HepG2 (cell line): Measurements from ENCODE around the gene SPINK4. TPM values are rescaled to one million over a fixed set of nuclear protein-coding genes. Genes with fewer than 3 reads are reported as not detected.

Experiments used
- ARHGAP35 ChIP-seq: sonication (generic); formaldehyde crosslinking; IDR thresholded peaks from 2 replicates; pipeline ENCODE4 v1.9.0; 2022; ENCODE audit warnings: mild to moderate bottlenecking, inconsistent platforms, moderate library complexity, missing genetic modification reagents, borderline replicate concordance
- ARNT2 ChIP-seq: sonication (generic); formaldehyde crosslinking; IDR thresholded peaks from 2 replicates; pipeline ENCODE4 v1.8.0; 2022; ENCODE audit warnings: mild to moderate bottlenecking, low read depth, missing genetic modification reagents, moderate library complexity
- ARNTL ChIP-seq: sonication (generic); formaldehyde crosslinking; IDR thresholded peaks from 2 replicates; pipeline ENCODE4 v1.4.0; 2020; ENCODE audit warnings: mild to moderate bottlenecking, missing genetic modification reagents
- ESRRA ChIP-seq: sonication (generic); formaldehyde crosslinking; IDR thresholded peaks from 2 replicates; pipeline ENCODE4 v1.5.1; 2020; ENCODE audit warnings: mild to moderate bottlenecking, low read depth, missing genetic modification reagents
- HDAC2 ChIP-seq: sonication (generic); formaldehyde crosslinking; IDR thresholded peaks from 2 replicates; pipeline ENCODE4 v1.4.0; 2020; ENCODE audit warnings: missing genetic modification reagents
- JDP2 ChIP-seq: sonication (generic); formaldehyde crosslinking; IDR thresholded peaks from 2 replicates; pipeline ENCODE4 v1.8.1; 2022; ENCODE audit warnings: missing genetic modification reagents, borderline replicate concordance
- MLLT10 ChIP-seq: sonication (generic); formaldehyde crosslinking; IDR thresholded peaks from 2 replicates; pipeline ENCODE4 v1.4.0; 2020; ENCODE audit warnings: missing genetic modification reagents
- ZC3H13 ChIP-seq: sonication (generic); formaldehyde crosslinking; IDR thresholded peaks from 2 replicates; pipeline ENCODE4 v1.8.1; 2023; ENCODE audit warnings: mild to moderate bottlenecking, missing genetic modification reagents, moderate library complexity
- ZIK1 ChIP-seq: sonication (generic); formaldehyde crosslinking; IDR thresholded peaks from 2 replicates; pipeline ENCODE4 v1.5.0; 2020; ENCODE audit warnings: mild to moderate bottlenecking, low read depth, missing genetic modification reagents, borderline replicate concordance
- ZMYM2 ChIP-seq: sonication (generic); formaldehyde crosslinking; IDR thresholded peaks from 2 replicates; pipeline ENCODE4 v1.8.0; 2022; ENCODE audit warnings: mild to moderate bottlenecking, missing genetic modification reagents
- ZNF10 ChIP-seq: sonication (generic); formaldehyde crosslinking; IDR thresholded peaks from 2 replicates; pipeline ENCODE4 v1.4.0; 2020; ENCODE audit warnings: mild to moderate bottlenecking, low read depth, missing genetic modification reagents, borderline replicate concordance
- ZNF775 ChIP-seq: sonication (generic); formaldehyde crosslinking; IDR thresholded peaks from 2 replicates; pipeline ENCODE4 v1.4.0; 2020; ENCODE audit warnings: missing genetic modification reagents, mild to moderate bottlenecking, moderate library complexity, borderline replicate concordance
- polyA plus RNA-seq, 8 experiments: library from polyadenylated mRNA; depleted of rRNA in 3 of 8; stranded (reverse) in 7 of 8; unstranded in 1 of 8; fragments of >200 nt; fragmentation: Illumina TruSeq in 4 of 8; extraction: Trizol in 4 of 8; gene quantifications; 2 replicates each; pipeline versions ENCODE4 v1.2.1 to v1.2.3, GENCODE V29; 2011 to 2016; ENCODE audit warnings: low read depth in 4 of 8, missing spikeins in 1 of 8, mixed read lengths in 1 of 8; ENCODE audit not compliant: insufficient read depth in 1 of 8
- total RNA-seq, 5 experiments: library from RNA; depleted of rRNA; stranded (reverse); fragments of >200 nt; fragmentation: Illumina TruSeq; extraction: Trizol; gene quantifications; 2 replicates each; pipeline ENCODE4 v1.2.3, GENCODE V29; 2016; ENCODE audit warnings: low read depth in 1 of 5
- TF ChIP-seq, protein P1 (sequence below): sonication (generic); formaldehyde crosslinking; IDR thresholded peaks from 2 replicates; pipeline ENCODE4 v1.5.1; 2020; ENCODE audit warnings: missing genetic modification reagents, mild to moderate bottlenecking, borderline replicate concordance
- TF ChIP-seq, protein P2 (sequence below): sonication (generic); formaldehyde crosslinking; IDR thresholded peaks from 2 replicates; pipeline ENCODE4 v1.4.0; 2020; ENCODE audit warnings: mild to moderate bottlenecking, missing genetic modification reagents
- TF ChIP-seq, protein P3 (sequence below): sonication (generic); formaldehyde crosslinking; IDR thresholded peaks from 2 replicates; pipeline ENCODE4 v1.5.1; 2020; ENCODE audit warnings: mild to moderate bottlenecking, missing genetic modification reagents, borderline replicate concordance
- TF ChIP-seq, protein P4 (sequence below): sonication (generic); formaldehyde crosslinking; IDR thresholded peaks from 2 replicates; pipeline ENCODE4 v1.5.1; 2020; ENCODE audit warnings: mild to moderate bottlenecking, missing genetic modification reagents, moderate library complexity
- TF ChIP-seq, protein P5 (sequence below): sonication (generic); formaldehyde crosslinking; IDR thresholded peaks from 2 replicates; pipeline ENCODE4 v1.5.1; 2020; ENCODE audit warnings: missing genetic modification reagents, mild to moderate bottlenecking, borderline replicate concordance

The SPINK4 gene
- total and polyA plus RNA-seq, 2 of the 13 experiments (the other 11 are each of a cell fraction or from before 2014, with no cell fraction given) = 0.53 to 3.4 TPM

DNA sequence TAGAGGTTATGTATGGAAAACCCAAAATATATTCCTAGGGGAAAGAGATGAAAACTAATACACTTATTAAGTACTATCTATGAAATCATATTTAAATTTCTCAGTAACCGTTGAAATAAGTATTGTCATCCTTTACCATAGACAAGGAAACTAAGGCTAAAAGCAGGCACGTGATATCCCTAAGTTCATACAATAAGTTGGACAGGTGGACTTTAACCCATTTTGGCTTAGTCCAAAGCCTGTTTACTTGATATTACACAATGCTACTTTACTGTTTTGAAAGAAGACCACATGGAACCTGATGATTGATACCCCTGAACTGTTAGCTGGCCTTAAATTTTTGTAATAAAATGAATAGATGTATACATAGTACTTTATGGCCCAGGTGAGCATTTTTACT lies 53.8 kb downstream of the SPINK4 start (continued):
- TF ChIP-seq, protein P1, sequence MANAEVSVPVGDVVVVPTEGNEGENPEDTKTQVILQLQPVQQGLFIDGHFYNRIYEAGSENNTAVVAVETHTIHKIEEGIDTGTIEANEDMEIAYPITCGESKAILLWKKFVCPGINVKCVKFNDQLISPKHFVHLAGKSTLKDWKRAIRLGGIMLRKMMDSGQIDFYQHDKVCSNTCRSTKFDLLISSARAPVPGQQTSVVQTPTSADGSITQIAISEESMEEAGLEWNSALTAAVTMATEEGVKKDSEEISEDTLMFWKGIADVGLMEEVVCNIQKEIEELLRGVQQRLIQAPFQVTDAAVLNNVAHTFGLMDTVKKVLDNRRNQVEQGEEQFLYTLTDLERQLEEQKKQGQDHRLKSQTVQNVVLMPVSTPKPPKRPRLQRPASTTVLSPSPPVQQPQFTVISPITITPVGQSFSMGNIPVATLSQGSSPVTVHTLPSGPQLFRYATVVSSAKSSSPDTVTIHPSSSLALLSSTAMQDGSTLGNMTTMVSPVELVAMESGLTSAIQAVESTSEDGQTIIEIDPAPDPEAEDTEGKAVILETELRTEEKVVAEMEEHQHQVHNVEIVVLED (CRISPR knock-in tag) = no peak
- TF ChIP-seq MLLT10 (CRISPR knock-in tag) = no peak
- no peak for TF ChIP-seq ARHGAP35 (CRISPR knock-in tag)
- TF ChIP-seq, protein P2, sequence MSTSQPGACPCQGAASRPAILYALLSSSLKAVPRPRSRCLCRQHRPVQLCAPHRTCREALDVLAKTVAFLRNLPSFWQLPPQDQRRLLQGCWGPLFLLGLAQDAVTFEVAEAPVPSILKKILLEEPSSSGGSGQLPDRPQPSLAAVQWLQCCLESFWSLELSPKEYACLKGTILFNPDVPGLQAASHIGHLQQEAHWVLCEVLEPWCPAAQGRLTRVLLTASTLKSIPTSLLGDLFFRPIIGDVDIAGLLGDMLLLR (CRISPR knock-in tag) = no peak
- no peak for TF ChIP-seq JDP2 (CRISPR knock-in tag)
- TF ChIP-seq ZMYM2 (CRISPR knock-in tag) = no peak
- TF ChIP-seq ARNTL = no peak
- TF ChIP-seq, protein P3, sequence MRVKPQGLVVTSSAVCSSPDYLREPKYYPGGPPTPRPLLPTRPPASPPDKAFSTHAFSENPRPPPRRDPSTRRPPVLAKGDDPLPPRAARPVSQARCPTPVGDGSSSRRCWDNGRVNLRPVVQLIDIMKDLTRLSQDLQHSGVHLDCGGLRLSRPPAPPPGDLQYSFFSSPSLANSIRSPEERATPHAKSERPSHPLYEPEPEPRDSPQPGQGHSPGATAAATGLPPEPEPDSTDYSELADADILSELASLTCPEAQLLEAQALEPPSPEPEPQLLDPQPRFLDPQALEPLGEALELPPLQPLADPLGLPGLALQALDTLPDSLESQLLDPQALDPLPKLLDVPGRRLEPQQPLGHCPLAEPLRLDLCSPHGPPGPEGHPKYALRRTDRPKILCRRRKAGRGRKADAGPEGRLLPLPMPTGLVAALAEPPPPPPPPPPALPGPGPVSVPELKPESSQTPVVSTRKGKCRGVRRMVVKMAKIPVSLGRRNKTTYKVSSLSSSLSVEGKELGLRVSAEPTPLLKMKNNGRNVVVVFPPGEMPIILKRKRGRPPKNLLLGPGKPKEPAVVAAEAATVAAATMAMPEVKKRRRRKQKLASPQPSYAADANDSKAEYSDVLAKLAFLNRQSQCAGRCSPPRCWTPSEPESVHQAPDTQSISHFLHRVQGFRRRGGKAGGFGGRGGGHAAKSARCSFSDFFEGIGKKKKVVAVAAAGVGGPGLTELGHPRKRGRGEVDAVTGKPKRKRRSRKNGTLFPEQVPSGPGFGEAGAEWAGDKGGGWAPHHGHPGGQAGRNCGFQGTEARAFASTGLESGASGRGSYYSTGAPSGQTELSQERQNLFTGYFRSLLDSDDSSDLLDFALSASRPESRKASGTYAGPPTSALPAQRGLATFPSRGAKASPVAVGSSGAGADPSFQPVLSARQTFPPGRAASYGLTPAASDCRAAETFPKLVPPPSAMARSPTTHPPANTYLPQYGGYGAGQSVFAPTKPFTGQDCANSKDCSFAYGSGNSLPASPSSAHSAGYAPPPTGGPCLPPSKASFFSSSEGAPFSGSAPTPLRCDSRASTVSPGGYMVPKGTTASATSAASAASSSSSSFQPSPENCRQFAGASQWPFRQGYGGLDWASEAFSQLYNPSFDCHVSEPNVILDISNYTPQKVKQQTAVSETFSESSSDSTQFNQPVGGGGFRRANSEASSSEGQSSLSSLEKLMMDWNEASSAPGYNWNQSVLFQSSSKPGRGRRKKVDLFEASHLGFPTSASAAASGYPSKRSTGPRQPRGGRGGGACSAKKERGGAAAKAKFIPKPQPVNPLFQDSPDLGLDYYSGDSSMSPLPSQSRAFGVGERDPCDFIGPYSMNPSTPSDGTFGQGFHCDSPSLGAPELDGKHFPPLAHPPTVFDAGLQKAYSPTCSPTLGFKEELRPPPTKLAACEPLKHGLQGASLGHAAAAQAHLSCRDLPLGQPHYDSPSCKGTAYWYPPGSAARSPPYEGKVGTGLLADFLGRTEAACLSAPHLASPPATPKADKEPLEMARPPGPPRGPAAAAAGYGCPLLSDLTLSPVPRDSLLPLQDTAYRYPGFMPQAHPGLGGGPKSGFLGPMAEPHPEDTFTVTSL (CRISPR knock-in tag) = peak; percentile 43; the same call in 1 of the 2 replicates
- TF ChIP-seq HDAC2 (CRISPR knock-in tag) = peak; percentile 74
- TF ChIP-seq, protein P4, sequence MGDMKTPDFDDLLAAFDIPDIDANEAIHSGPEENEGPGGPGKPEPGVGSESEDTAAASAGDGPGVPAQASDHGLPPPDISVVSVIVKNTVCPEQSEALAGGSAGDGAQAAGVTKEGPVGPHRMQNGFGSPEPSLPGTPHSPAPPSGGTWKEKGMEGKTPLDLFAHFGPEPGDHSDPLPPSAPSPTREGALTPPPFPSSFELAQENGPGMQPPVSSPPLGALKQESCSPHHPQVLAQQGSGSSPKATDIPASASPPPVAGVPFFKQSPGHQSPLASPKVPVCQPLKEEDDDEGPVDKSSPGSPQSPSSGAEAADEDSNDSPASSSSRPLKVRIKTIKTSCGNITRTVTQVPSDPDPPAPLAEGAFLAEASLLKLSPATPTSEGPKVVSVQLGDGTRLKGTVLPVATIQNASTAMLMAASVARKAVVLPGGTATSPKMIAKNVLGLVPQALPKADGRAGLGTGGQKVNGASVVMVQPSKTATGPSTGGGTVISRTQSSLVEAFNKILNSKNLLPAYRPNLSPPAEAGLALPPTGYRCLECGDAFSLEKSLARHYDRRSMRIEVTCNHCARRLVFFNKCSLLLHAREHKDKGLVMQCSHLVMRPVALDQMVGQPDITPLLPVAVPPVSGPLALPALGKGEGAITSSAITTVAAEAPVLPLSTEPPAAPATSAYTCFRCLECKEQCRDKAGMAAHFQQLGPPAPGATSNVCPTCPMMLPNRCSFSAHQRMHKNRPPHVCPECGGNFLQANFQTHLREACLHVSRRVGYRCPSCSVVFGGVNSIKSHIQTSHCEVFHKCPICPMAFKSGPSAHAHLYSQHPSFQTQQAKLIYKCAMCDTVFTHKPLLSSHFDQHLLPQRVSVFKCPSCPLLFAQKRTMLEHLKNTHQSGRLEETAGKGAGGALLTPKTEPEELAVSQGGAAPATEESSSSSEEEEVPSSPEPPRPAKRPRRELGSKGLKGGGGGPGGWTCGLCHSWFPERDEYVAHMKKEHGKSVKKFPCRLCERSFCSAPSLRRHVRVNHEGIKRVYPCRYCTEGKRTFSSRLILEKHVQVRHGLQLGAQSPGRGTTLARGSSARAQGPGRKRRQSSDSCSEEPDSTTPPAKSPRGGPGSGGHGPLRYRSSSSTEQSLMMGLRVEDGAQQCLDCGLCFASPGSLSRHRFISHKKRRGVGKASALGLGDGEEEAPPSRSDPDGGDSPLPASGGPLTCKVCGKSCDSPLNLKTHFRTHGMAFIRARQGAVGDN (CRISPR knock-in tag) = no peak
- no peak for TF ChIP-seq ZIK1 (CRISPR knock-in tag)
- TF ChIP-seq, protein P5, sequence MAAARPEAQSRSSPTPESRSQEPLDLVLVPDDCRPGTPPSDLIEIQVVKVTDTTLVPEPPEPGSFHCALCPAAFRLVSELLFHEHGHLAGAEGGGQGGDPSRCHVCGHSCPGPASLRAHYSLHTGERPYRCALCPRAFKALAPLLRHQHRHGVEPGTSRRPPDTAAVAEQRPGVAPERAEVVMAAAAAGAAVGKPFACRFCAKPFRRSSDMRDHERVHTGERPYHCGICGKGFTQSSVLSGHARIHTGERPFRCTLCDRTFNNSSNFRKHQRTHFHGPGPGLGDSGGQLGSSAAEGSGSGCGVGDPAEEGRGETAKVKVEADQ (CRISPR knock-in tag) = no peak
- TF ChIP-seq ZNF775 (CRISPR knock-in tag) = no peak
- TF ChIP-seq ESRRA (CRISPR knock-in tag) = no peak
- TF ChIP-seq ZC3H13 (CRISPR knock-in tag) = no peak
- TF ChIP-seq ZNF10 (CRISPR knock-in tag) = no peak
- TF ChIP-seq ARNT2 = no peak
